Stimulated activated CD4-positive, alpha-beta T cell treated with anti-CD3 and anti-CD28 coated beads, Interleukin-15, amount 100 ng/mL, for 24 hours (primary cell): Measurements from ENCODE around the gene CDT1.

Experiments
- DNase-seq: peaks from one replicate; pipeline ENCODE4 v3.0.0-alpha.2; 2020

CDT1 gene

DNA sequence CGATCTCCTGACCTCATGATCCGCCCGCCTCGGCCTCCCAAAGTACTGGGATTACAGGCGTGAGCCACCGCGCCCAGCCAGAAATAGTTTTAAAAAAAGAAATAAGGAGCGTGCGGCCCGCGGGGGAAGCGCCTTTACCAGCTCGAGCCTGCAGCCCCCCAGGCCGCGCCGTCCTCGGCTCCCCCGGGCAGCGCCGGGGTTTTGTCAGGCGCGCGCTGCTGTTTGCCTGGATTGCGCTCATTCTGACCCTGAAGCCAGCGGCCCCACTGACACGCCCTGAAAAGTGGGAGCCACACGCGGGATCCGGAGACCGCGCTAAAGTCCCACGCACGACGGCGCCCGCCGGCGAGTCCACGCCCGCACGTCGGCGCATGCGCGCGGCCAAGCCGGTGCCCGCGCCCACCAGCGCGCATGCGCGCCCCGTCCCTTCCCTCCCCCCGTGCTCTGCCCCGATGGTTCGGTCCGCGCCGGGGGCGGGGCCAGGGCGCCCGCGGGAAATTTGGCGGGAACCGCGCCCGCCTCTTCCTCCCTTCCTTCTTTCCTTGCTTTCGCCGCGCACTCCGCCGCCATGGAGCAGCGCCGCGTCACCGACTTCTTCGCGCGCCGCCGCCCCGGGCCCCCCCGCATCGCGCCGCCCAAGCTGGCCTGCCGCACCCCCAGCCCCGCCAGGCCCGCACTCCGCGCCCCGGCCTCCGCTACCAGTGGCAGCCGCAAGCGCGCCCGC, at the start of gene CDT1:
Gene CDT1, plus strand, starts transcription at position 526 of the 724 bp plus-strand sequence. Its CDS starts 43 bp downstream, at position 569.
- DNase-seq = peak; percentile 88

- no peak for DNase-seq
Observed at GRCh38 chr16:88754109-88754911, 49.3 kb upstream of the CDT1 start.

GRCh38 chr16:88754912-88755744, 48.5 kb upstream of the CDT1 start:
- peak; percentile 33 for DNase-seq

GRCh38 chr16:88755745-88756443, 47.7 kb upstream of the CDT1 start:
- no peak for DNase-seq

DNA sequence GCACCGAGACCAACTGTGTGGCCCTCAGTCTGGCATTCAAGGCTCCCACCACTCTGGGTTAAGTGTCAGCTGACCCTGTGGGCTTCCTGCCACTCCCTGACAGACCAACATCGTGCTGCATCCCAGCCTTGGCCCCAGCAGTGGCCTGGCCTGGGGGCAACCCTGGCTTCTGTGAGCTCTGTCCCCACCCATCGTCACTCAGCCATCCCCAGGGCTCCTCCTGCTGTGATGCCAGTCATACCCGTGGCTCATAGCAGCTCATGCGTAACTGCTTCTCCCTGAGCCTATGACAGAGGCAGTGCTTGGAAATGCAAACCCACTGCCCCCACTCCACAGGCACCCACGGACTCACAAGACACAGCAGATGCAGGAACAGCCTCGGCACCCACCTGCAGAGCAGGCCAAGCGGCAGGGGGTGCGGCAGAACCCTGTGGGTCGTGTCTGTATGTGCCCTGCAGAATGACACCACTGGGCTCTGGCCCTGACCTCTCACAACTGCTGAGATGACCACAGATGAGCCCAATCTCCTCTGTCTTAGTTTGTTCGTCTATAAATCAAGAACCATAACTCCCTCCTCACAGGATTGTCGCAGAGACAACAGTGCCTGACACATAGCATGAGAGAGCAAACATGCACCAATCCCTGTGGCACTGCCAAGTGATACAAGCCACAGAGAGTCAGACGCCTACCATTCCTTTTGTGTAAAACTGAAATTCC, 45.2 kb upstream of the CDT1 start:
- no peak for DNase-seq

DNA sequence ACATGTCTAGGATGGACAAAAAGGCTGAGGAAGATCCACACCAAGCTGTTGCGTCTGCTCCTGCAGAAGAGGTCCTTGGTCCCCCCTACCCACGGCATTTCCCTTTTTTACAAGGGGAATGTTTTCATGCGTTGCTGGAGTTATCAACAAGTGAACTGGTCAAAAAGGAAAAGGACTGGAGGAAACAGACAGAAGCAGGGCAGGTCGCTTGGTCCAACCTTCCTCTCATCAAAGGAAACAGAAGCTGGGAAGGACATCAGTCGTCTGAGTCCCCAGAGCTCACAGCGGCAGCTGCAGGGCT, 44.7 kb upstream of the CDT1 start:
- DNase-seq = no peak

DNA sequence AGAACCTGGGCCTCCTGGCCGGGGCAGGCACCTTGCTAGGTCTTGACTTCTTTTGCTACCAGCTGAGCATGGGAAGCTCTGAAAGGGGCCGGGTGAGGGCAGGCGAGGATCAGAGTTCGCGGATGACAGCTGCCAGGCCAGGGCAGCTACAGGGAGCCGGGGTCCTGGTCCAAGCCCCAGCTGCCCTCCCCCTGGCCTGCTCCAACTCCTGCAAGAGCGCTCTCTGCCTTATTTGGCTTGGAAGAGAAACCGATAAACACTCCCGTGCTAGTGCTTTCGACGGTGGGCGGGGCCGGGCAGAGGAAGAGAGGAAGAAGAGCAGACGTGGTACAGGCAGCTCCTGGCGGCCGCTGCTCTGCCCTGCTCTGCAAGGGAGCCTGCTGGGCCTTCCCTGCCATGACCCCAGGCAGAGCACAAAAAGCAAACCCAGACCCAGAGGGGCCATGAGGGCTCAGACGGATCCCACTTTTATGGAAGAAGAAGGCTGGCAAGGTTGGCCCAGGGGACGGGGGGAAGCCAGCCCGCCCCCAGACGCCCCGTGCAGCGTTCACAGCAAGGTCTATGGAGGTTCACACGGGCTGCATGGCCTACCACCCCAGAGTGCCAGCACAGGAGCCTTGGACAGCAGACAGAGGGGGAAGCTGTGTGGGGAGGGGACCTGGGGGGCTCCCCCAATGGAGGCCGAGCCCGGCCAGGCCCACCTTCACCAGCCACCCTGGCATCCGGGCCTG, 44.2 kb upstream of the CDT1 start:
- peak; percentile 61 for DNase-seq

- no peak for DNase-seq
Observed at GRCh38 chr16:88759976-88760350, 43.6 kb upstream of the CDT1 start.

- DNase-seq = no peak
Observed at GRCh38 chr16:88760424-88761142, 43.0 kb upstream of the CDT1 start.

- DNase-seq = no peak
Observed at GRCh38 chr16:88761143-88761534, 42.5 kb upstream of the CDT1 start.

DNA sequence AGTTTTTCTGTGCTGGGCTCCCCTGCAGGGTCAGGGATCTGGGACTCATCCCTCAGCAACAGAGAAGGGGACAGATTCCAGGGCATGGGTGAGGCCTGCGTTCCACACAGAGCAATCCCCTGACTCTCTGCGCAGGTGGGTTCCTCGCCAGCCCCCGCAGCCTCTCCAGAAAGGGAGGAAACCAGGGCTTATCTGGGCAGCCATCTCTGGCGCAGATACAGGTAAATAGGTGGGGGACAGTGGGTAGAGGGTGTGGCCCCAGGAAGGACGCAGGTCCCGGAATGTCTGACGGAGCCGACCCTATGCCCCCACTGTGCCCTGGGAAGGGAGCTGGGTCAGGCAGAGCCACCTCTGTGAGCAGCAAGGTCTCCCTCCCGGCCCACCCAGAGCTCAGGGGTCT, 41.8 kb upstream of the CDT1 start:
- DNase-seq = no peak

- no peak for DNase-seq
Observed at GRCh38 chr16:88762258-88762870, 41.2 kb upstream of the CDT1 start.

DNA sequence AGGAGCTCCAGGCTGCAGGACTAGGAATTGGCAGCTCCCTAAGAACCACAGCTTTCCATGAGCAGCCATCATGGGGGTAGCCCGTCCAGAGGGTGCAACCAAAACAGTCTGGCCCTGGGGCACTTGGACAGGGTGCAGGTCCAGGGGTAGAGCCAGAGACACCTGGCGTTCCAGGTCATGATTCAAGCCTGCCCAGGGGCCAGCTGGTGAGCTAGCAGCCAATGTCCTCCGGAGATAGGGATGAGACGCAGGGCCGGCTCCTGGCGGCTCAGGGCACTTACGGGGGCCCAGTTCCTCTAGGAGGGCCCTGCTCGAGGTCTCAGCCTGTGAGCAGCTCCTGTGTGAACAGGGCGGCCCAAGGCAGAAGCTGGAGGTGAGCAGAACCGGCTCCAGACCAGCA, 40.6 kb upstream of the CDT1 start:
- no peak for DNase-seq

- DNase-seq = no peak
Observed at GRCh38 chr16:88763502-88764053, 40.0 kb upstream of the CDT1 start.

- DNase-seq = no peak
Observed at GRCh38 chr16:88764080-88764479, 39.5 kb upstream of the CDT1 start.

DNA sequence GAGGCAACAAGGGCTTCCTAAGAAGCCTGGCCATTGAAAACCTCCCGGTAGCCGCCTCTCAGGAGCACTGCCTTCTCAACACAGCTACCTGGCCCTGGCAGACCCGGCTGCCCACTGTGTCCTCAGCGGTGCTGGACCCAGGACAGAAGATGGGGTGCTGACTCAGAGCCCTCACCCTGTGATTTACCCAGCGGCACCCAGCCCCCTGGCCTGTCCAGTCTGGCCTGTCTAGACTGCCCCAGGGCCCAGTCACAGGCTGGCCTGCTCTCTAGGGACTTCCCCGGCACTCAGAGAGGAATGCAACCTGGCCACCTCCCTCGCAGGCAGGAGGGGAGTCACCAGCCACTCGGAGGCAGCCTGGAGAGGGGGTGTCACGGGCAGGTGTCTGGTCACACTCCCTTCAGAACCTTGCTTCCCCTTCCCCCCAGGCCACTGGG, 38.7 kb upstream of the CDT1 start:
- no peak for DNase-seq

DNA sequence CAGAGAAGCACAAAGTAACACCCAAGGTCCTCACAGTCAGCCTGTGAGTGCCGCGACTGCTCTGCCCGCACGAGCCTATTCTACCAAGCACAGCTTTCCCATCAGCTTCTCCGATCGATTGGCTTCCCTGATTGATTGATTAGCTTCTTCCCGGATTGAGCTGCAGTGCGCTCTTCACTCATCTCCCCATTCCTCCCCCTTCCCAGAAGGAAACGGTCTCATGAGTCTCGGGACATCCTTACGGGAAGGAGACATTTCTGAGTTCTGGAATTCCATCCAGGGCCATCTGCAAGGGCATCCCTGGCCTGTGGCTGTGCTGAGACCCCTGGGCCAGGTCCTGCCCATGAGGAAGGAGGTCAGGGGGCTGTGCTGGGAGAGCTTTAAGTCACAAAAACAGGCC, 36.6 kb upstream of the CDT1 start:
- DNase-seq = no peak

- DNase-seq = no peak
Observed at GRCh38 chr16:88767546-88768070, 36.0 kb upstream of the CDT1 start.

- no peak for DNase-seq
Observed at GRCh38 chr16:88768071-88768783, 35.4 kb upstream of the CDT1 start.
